ENCODE data around the gene AGO3. TPM values are rescaled to one million over a fixed set of nuclear protein-coding genes. Genes with fewer than 3 reads are reported as not detected.

Gene AGO3
- total and polyA plus RNA-seq, 5 donors from 2014 or later = 8.1 to 36.7 (median 9.6) TPM

GRCh38 chr1:36114371-36114770 lies 183.5 kb downstream of the AGO3 start:
- H3K27me3 Mint-ChIP-seq = peaks cover 5% of the 10 kb centered on the region
- no peak for ATAC-seq (ENCODE audit: low read depth in 2 of 2)
- no peak overlapping the region for H3K4me3 ChIP-seq (ENCODE audit: low read depth, low read length)
- peaks cover 0 to 8% (median 0%) of the 10 kb centered on the region in 4 donors for H3K4me1 Mint-ChIP-seq
- no peaks in the 10 kb centered on the region for H3K36me3 Mint-ChIP-seq
- H3K4me1 ChIP-seq (ENCODE audit: control insufficient read depth, insufficient read depth, low read length, poor library complexity, severe bottlenecking) = no peaks in the 10 kb centered on the region
- no peaks in the 10 kb centered on the region for H3K9me3 ChIP-seq (ENCODE audit: control insufficient read depth in 2 of 2, low read length in 2 of 2)
- no peaks in the 10 kb centered on the region for H3K9me3 Mint-ChIP-seq
- H3K27ac Mint-ChIP-seq = no peak overlapping the region
- DNase-seq = no peak
- H3K27ac ChIP-seq (ENCODE audit: insufficient read depth, low read length, poor library complexity, severe bottlenecking) = no peak overlapping the region
- H3K36me3 ChIP-seq (ENCODE audit: control insufficient read depth, insufficient read depth, low read length) = no peaks in the 10 kb centered on the region
- no peak overlapping the region for H3K4me3 Mint-ChIP-seq
- H3K27me3 ChIP-seq (ENCODE audit: control insufficient read depth, insufficient read depth, low read length) = no peaks in the 10 kb centered on the region

- no peak for ATAC-seq (ENCODE audit: low read depth in 2 of 2)
Observed at GRCh38 chr1:36115200-36115669, 184.3 kb downstream of the AGO3 start.

GRCh38 chr1:36115931-36116330 lies 185.0 kb downstream of the AGO3 start:
- Mint-ChIP-seq H3K36me3 (no peaks in the 10 kb centered on the region), H3K27ac (no peak overlapping the region), H3K4me3 (no peak overlapping the region), H3K4me1 (peaks cover 0 to 5% (median 0%) of the 10 kb centered on the region in 4 donors), H3K9me3 (peaks cover 0 to 2% (median 0%) of the 10 kb centered on the region in 7 donors), H3K27me3 (peaks cover 15% of the 10 kb centered on the region)
- H3K27ac ChIP-seq (ENCODE audit: insufficient read depth, low read length, poor library complexity, severe bottlenecking) = no peak overlapping the region
- H3K9me3 ChIP-seq (ENCODE audit: control insufficient read depth in 2 of 2, low read length in 2 of 2) = no peaks in the 10 kb centered on the region
- DNase-seq = no peak
- no peaks in the 10 kb centered on the region for H3K4me1 ChIP-seq (ENCODE audit: control insufficient read depth, insufficient read depth, low read length, poor library complexity, severe bottlenecking)
- H3K36me3 ChIP-seq (ENCODE audit: control insufficient read depth, insufficient read depth, low read length) = no peaks in the 10 kb centered on the region
- no peaks in the 10 kb centered on the region for H3K27me3 ChIP-seq (ENCODE audit: control insufficient read depth, insufficient read depth, low read length)
- H3K4me3 ChIP-seq (ENCODE audit: low read depth, low read length) = no peak overlapping the region
- no peak for ATAC-seq (ENCODE audit: low read depth in 2 of 2)

More at GRCh38 chr1:36115200-36115669, 184.3 kb downstream of the AGO3 start:
- H3K4me1 ChIP-seq (ENCODE audit: control insufficient read depth, insufficient read depth, low read length, poor library complexity, severe bottlenecking) = no peaks in the 10 kb centered on the region
- H3K27ac ChIP-seq (ENCODE audit: insufficient read depth, low read length, poor library complexity, severe bottlenecking) = no peak overlapping the region
- Mint-ChIP-seq H3K4me3 (no peak overlapping the region), H3K27me3 (peaks cover 8% of the 10 kb centered on the region), H3K9me3 (peaks cover 0 to 2% (median 0%) of the 10 kb centered on the region in 7 donors), H3K36me3 (no peaks in the 10 kb centered on the region), H3K4me1 (peaks cover 0 to 7% (median 0%) of the 10 kb centered on the region in 4 donors), H3K27ac (no peak overlapping the region)
- no peaks in the 10 kb centered on the region for H3K9me3 ChIP-seq (ENCODE audit: control insufficient read depth in 2 of 2, low read length in 2 of 2)
- H3K36me3 ChIP-seq (ENCODE audit: control insufficient read depth, insufficient read depth, low read length) = no peaks in the 10 kb centered on the region
- no peak for DNase-seq
- H3K4me3 ChIP-seq (ENCODE audit: low read depth, low read length) = no peak overlapping the region
- no peaks in the 10 kb centered on the region for H3K27me3 ChIP-seq (ENCODE audit: control insufficient read depth, insufficient read depth, low read length)

- H3K4me3 ChIP-seq (ENCODE audit: low read depth, low read length) = no peak overlapping the region
- H3K9me3 Mint-ChIP-seq = peaks cover 0 to 2% (median 0%) of the 10 kb centered on the region in 7 donors
- peaks cover 21% of the 10 kb centered on the region for H3K27me3 Mint-ChIP-seq
- no peak overlapping the region for H3K27ac ChIP-seq (ENCODE audit: insufficient read depth, low read length, poor library complexity, severe bottlenecking)
- no peaks in the 10 kb centered on the region for H3K9me3 ChIP-seq (ENCODE audit: control insufficient read depth in 2 of 2, low read length in 2 of 2)
- H3K4me1 ChIP-seq (ENCODE audit: control insufficient read depth, insufficient read depth, low read length, poor library complexity, severe bottlenecking) = no peaks in the 10 kb centered on the region
- H3K4me3 Mint-ChIP-seq = no peak overlapping the region
- no peaks in the 10 kb centered on the region for H3K27me3 ChIP-seq (ENCODE audit: control insufficient read depth, insufficient read depth, low read length)
- H3K36me3 ChIP-seq (ENCODE audit: control insufficient read depth, insufficient read depth, low read length) = no peaks in the 10 kb centered on the region
- DNase-seq (no peak), ATAC-seq (ENCODE audit: low read depth in 2 of 2) (no peak)
- no peaks in the 10 kb centered on the region for H3K4me1 Mint-ChIP-seq
- H3K36me3 Mint-ChIP-seq = no peaks in the 10 kb centered on the region
- H3K27ac Mint-ChIP-seq = no peak overlapping the region
Observed at GRCh38 chr1:36116901-36117300, 186.0 kb downstream of the AGO3 start.

GRCh38 chr1:36118447-36119204 lies 187.7 kb downstream of the AGO3 start:
- ATAC-seq (ENCODE audit: low read depth in 2 of 2) (no peak), DNase-seq (no peak)
- Mint-ChIP-seq H3K9me3 (peaks cover 0 to 2% (median 0%) of the 10 kb centered on the region in 7 donors), H3K4me3 (no peak overlapping the region), H3K4me1 (peaks cover 0 to 11% (median 8%) of the 10 kb centered on the region in 4 donors), H3K27ac (no peak overlapping the region), H3K27me3 (peaks cover 33% of the 10 kb centered on the region), H3K36me3 (no peaks in the 10 kb centered on the region)
- Histone ChIP-seq H3K27ac (ENCODE audit: insufficient read depth, low read length, poor library complexity, severe bottlenecking) (no peak overlapping the region), H3K4me1 (ENCODE audit: control insufficient read depth, insufficient read depth, low read length, poor library complexity, severe bottlenecking) (no peaks in the 10 kb centered on the region), H3K9me3 (ENCODE audit: control insufficient read depth in 2 of 2, low read length in 2 of 2) (no peaks in the 10 kb centered on the region), H3K27me3 (ENCODE audit: control insufficient read depth, insufficient read depth, low read length) (peaks cover 3% of the 10 kb centered on the region), H3K36me3 (ENCODE audit: control insufficient read depth, insufficient read depth, low read length) (no peaks in the 10 kb centered on the region), H3K4me3 (ENCODE audit: low read depth, low read length) (no peak overlapping the region)

DNA sequence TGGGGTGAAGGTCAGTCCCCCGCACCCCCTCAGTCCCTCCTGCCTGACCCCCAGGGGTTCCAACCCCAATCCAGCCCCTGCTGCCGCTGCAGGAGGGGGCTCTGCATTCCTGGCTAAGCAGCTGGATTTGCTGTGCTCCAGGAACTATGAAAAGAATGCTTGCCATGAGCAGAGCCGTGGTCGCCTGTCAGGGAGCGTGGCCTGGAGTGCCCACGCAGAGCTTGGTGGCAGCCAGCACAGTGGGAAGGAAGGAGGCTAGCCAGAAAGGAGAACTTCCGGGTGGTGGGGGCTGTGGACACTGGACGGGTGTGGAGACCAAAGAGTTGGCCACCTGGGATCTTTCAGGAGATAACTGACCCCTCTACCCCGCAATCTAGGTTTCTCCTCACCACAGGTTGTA lies 188.6 kb downstream of the AGO3 start:
- Mint-ChIP-seq H3K27ac (no peak overlapping the region), H3K4me3 (no peak overlapping the region), H3K27me3 (peaks cover 42% of the 10 kb centered on the region), H3K36me3 (no peaks in the 10 kb centered on the region), H3K9me3 (peaks cover 0 to 3% (median 0%) of the 10 kb centered on the region in 7 donors), H3K4me1 (peaks cover 0 to 13% (median 10%) of the 10 kb centered on the region in 4 donors)
- Histone ChIP-seq H3K9me3 (ENCODE audit: control insufficient read depth in 2 of 2, low read length in 2 of 2) (no peaks in the 10 kb centered on the region), H3K36me3 (ENCODE audit: control insufficient read depth, insufficient read depth, low read length) (no peaks in the 10 kb centered on the region), H3K4me1 (ENCODE audit: control insufficient read depth, insufficient read depth, low read length, poor library complexity, severe bottlenecking) (no peaks in the 10 kb centered on the region), H3K27me3 (ENCODE audit: control insufficient read depth, insufficient read depth, low read length) (peaks cover 3% of the 10 kb centered on the region), H3K27ac (ENCODE audit: insufficient read depth, low read length, poor library complexity, severe bottlenecking) (no peak overlapping the region), H3K4me3 (ENCODE audit: low read depth, low read length) (no peak overlapping the region)
- no peak for ATAC-seq (ENCODE audit: low read depth in 2 of 2)
- no peak for DNase-seq

Other genes starting within 250 kb of the AGO3 start
- gene C1orf216, start 212.2 kb upstream of the AGO3 start, total RNA-seq = 9.0 TPM
- gene C1orf216, start 212.2 kb upstream of the AGO3 start, polyA plus RNA-seq = 10 to 100 TPM; 12.6 to 23.9 (median 15.9) TPM
- 2.9 TPM for gene CLSPN, start 161.1 kb upstream of the AGO3 start, total RNA-seq
- gene CLSPN, start 161.1 kb upstream of the AGO3 start, polyA plus RNA-seq = under 1 TPM; 0.13 to 0.95 (median 0.29) TPM
- gene AGO4, start 123.1 kb upstream of the AGO3 start, total RNA-seq = 12.7 TPM
- 1 to 10 TPM; 2.4 to 4.1 (median 3.6) TPM for gene AGO4, start 123.1 kb upstream of the AGO3 start, polyA plus RNA-seq
- gene AGO1, start 47.9 kb upstream of the AGO3 start, total RNA-seq = 24.3 TPM
- 10 to 100 TPM in 1 of 4 donors, 1 to 10 TPM in 3; 6.7 to 10.9 (median 8.0) TPM for gene AGO1, start 47.9 kb upstream of the AGO3 start, polyA plus RNA-seq
- 0.81 TPM for gene TEKT2, start 153.0 kb downstream of the AGO3 start, total RNA-seq
- gene TEKT2, start 153.0 kb downstream of the AGO3 start, polyA plus RNA-seq = not detected
- gene ADPRS, start 157.8 kb downstream of the AGO3 start, total RNA-seq = 20.6 TPM
- gene ADPRS, start 157.8 kb downstream of the AGO3 start, polyA plus RNA-seq = 10 to 100 TPM; 21.4 to 41.6 (median 28.4) TPM
- gene COL8A2, start 194.1 kb downstream of the AGO3 start, total RNA-seq = not detected
- under 1 TPM in 1 of 4 donors, not detected in 3; 0.03 TPM for gene COL8A2, start 194.1 kb downstream of the AGO3 start, polyA plus RNA-seq
- 45.6 TPM for gene TRAPPC3, start 218.4 kb downstream of the AGO3 start, total RNA-seq
- 100 to 1,000 TPM; 112 to 137 (median 126) TPM for gene TRAPPC3, start 218.4 kb downstream of the AGO3 start, polyA plus RNA-seq
- 178 TPM for gene MAP7D1, start 225.1 kb downstream of the AGO3 start, total RNA-seq
- 10 to 100 TPM; 10.1 to 16.3 (median 13.1) TPM for gene MAP7D1, start 225.1 kb downstream of the AGO3 start, polyA plus RNA-seq

Measured in CD4-positive, CD25-positive, alpha-beta regulatory T cell (primary cell).